HG03103 (cell line): ENCODE data around the gene MNAT1.
"Not testable (repeated sequence)": the region's sequence is repeated elsewhere in the genome, so short reads cannot be mapped to it uniquely, and the experiment has no call there.

Experiments
- ATAC-seq: cut with Tn5 transposase; IDR thresholded peaks from one replicate; pipeline ENCODE4 v1.9.1; 2021; ENCODE audit warnings: low read depth; ENCODE audit not compliant: unreplicated experiment

The MNAT1 gene

DNA sequence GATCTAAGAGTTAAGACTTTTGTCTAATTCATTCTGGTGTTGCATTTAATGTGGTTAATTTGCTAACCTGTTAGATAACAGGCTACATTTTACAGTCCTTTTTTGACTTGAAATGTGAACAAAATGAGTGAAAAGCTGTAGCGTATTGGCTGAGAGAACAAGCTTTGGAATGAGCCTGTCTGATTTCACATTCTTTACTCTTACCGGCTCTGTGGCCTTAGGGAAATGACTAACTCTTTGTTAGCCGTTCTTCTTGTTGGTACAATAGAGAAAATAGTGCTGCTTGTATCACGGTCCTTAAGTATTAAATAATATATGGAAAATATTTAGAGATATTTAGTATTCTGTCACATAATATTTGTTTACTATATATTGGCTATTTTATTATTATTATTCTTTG lies 1.9 kb downstream of the MNAT1 start:
- ATAC-seq: no peak

DNA sequence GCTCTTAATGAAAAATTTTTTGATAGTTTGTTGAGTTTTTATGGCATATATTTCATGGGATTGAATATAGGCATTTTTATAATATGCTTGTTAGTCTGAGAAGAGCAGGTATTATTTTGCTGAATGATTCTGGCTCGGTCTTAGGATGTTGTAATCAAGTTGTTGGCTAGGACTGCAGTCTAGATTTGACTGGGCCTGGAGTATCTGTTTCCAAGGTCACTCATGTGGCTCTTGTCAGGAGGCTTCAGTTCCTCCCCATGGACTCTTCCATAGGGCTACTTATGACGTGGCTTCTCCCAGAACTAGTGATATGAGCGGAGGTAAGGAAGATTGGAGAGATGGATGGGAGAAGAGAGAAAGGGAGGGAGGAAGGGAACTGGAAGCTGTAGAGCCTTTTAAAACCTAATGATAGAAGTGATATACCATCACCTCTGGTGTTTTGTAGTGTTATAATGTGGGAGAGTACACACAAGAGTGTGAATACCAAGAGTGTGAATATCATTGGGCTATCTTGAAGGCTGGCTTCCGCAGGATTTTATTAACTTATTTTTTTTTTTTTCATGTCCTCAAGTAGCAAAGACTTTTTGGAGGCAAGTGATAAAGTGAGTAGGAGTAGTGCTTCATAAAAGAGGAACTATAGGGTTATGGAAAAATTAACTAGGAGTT lies 4.4 kb downstream of the MNAT1 start:
- no peak for ATAC-seq

DNA sequence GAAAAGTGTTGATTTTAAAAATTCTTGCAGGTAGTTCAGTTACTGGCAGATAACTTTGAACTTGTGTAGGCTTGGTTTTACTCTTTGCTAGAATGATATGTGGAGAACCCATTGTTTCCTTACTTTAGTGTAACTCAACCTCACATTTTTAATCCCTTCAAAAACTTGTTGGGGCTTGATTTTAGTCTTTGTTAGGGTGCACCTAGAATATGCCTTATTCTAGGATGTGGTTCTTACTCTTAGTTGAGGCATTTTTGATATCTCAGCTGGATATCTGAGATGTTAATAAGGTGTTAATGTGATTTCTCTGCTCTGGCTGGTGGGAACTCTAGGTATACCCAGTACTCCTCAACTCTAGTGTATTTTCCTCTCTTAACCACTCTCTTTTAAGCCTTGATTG lies 10.0 kb downstream of the MNAT1 start:
- no peak for ATAC-seq

DNA sequence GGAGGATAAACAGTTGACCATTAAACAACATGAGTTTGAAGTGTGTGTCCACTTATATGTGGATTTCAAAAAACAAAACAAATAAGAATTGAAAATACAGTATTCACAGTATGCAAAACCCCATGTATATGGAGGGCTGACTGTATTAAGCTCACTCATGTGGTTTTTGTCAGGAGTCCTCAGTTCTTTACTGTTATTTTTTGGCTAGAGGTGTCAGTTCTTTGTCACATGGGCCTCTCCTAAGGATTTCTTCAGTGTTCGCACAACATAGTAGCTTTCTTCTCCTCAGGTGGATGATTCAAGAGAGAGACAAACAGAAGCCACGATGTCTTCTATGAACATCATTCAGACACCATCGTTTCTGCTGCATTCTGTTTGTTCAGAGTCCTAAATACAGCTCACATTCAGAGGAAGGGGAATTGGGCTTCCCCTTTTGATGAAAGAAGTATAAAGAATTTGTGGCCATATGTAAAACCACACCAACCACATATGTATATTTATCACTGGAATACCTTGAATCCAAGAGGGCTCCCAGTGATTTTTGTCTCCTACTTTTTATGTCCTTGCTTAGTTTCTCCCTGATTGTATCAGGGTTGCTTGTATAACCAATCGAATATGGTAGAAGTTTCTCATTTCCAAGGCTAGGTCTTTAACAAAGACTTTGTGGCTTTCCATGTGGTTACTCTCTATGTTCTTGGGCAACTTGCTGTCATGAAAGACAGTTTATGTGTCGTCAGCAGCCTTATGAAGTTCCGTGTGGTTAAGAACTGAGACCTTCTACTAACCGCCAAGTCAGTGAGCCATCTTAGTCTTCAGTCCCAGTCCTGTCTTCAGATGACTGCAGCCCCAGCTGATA lies 18.9 kb downstream of the MNAT1 start:
- ATAC-seq: peak; percentile 96

DNA sequence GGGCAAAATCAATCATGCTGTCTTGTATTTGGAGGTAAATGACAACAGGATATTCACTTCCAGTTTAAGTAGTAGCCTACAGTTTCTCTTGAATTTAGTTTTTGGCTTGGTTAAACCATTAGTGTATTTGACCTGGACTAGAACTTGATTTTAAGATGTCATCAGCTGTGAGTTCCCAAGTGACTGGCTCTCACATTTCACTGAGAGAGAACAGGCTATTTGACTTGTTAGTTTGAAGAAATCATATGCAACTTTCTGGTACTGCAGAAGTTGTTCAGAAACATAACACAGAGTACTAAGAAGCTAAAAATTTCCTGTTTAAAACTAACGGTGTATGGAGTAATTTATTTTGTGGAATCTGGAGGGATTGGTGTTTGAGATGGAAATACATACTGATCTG lies 22.3 kb downstream of the MNAT1 start:
- no peak for ATAC-seq

DNA sequence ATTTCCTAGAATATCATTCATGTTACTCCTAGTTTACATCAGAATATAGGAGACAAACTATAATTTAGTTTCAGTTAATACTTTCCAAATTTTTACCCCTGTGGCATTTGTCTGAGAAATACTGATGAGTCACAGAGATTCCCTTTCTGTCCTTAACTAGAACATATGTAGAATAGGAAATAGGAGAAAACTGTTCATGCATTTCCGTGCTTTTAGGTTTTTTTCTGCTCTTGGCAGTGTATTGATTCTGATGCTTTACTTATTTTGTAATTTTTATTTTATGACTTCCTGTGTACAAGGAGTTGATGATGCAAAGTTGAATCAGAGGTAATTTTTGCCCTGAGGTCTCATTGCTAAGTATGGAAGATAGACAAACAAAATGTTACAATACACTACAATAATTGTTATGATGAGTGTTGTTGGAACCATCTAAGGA lies 23.0 kb downstream of the MNAT1 start:
- ATAC-seq: no peak

DNA sequence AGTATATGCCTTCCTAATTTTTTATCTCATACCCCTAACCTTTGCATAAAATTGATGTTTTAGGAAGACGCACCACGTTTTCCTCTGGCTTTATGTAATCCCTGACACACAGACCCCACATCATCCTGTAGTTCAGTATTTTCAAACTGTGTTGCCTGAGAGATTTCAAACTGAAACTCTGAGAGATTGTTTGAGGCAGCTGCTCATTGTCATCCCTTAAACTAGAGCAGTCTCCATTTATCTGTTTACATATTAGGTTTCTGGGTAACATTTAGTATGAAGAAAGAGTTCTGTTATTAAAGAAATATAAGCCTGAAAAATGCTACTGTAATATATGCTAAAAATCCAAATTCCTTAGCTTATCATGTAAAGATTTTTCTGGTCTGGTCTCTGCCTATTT lies 24.3 kb downstream of the MNAT1 start:
- no peak for ATAC-seq

DNA sequence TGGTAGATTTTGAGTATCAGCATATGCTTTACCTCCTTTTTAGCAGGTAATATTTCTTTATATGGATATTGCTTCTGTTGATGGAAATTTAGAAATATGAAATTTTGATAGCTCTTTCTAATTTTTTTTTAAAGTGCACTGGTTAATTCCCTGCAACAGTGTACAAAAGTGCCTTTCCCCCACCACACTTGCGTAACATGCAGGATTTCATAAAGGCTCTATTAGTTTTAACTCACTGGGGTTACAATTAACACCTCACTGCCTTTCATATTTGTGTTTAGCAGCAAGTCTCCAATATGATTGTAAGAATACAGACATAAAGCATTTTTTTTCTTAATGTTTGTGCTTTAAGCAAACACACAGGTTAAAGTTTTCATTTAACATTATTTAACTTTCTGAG lies 25.6 kb downstream of the MNAT1 start:
- ATAC-seq: no peak

DNA sequence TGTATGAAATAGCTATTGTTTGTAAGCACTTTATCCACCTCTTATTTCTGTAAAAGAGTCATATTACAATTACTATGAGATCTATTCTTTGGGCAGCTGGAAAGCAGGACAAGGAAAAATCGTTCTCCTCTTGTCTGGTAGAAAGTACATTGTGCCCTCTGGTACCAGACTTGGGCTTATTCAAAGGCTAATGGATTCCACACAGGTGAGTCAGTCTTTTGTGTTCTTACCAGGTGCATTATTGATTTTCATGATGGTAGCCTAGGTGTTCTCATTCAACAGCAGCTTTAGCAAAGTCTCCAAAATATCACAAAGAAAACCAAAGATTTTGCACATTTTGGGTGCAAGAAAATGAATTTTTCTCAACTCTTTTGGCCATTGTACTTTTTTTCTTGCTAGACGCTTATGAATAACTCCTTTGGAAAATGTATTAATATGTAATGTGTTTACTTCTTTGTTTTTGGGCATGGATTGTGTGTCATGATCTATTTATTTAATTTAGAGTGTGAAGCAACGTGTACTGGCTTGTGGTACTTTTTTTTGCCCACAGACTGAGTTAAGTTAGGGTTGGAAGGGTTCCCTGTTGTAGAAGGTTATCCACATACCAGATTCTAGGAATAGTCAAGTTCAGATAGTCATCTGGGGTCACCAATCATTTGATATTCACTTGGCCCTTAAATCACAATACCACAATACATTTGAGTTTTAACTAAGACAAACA lies 26.2 kb downstream of the MNAT1 start:
- ATAC-seq: no peak

DNA sequence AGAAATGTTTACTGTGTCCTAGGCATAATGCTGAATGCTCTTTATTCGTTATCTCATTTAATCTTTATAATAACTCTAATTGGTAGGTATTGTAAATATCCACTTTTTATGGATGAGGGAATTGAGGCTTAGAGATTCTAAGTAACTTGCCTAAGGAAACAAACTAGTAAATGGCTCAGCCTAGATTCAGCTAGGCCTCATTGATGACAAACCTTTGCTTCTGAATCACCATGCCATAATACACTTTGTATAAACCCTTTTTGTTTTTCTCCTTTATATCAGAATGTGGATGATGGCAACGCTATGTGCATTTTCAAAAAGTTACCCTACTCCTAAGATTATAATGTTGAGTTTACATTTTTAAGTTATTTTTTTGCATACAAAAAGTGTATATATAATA lies 34.0 kb downstream of the MNAT1 start:
- no peak for ATAC-seq

DNA sequence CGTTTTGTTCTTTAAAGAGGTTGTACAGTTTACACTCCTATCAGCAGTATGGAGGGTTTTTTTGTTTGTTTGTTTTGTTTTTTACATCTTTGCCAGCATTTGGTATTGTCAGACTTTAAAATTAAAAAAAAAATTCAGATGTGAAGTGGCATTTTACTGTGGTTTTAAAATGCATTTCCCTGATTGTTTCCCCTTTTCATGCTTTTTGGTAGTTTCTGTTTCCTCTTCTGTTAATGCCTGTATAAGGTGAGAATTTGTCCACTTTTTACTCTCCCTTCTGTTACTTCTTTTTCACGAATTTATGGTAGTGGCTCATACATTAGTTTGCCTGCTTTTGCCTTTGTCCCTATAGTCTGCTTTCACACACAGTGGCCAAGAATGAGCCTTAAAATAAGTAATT lies 36.6 kb downstream of the MNAT1 start:
- ATAC-seq: no peak

DNA sequence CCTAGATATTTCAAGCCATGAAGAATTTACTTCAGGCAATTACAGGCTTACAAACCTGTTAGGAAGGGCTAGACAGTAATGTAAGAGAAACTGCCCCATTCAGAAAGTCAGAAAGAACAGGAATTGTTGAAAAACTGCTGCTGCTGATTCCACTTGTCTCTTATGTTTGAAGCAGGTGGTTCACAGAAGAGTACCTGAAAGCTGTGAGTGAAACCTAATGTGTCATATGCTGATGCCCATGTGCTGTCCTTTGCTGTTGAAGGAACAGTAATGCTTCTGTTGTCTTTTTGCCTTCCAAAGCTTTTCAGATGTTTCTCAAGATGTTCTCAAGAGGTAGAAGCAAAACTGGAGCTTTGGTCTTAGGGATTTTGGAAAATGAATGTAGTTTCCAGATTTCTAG lies 39.0 kb downstream of the MNAT1 start:
- ATAC-seq: no peak

DNA sequence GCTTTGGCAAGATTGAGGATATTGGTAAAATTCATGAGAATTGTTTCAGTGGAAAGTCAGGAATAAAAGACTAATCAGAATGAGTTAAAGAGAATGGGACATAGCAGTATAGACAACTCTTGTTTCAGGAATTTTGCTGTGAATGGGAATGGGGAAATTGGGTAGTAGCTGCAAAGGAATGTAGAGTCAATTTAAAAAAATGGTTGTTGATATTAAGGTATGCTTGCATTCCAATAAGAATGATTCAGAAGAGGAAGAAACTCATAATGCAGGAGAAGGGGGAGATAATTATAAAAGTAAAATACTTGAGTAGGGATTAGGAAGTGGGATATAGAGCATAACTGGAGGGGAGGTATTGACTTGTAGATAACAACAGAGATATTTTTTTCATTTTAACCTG lies 40.7 kb downstream of the MNAT1 start:
- ATAC-seq: no peak

DNA sequence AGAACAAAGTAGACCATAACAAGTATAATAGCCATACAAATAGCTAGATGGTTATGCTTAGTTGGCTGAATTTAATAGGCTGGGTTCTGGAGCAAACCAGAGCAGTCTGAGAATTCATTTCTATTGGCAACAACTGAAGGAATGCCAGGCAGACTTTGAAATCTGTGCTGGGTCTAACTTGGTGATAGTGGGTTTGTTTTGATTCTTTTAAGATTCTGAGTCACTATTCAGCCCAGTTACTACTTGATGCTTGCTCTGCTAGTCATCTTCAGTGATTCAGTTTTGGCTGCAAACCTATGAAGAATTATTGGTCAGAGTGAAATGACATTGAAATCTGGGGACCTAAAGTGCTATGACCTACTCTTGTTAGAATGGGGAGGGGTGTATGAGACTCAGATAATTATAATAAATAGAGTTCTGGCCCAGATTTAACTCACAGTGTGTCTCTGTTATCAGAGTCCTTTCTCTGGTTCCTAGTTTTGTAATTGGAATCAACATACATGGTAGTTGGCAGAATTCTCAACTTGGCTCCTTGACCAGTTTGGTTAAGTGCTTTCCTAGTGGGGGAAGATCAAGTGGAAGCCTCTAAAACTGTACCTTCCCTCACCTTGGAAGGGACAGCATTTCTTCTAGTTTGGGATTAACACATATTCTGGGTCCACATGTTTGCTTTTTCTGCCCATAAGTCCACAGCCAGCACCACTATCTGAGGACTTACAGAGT lies 43.5 kb downstream of the MNAT1 start:
- no peak for ATAC-seq

DNA sequence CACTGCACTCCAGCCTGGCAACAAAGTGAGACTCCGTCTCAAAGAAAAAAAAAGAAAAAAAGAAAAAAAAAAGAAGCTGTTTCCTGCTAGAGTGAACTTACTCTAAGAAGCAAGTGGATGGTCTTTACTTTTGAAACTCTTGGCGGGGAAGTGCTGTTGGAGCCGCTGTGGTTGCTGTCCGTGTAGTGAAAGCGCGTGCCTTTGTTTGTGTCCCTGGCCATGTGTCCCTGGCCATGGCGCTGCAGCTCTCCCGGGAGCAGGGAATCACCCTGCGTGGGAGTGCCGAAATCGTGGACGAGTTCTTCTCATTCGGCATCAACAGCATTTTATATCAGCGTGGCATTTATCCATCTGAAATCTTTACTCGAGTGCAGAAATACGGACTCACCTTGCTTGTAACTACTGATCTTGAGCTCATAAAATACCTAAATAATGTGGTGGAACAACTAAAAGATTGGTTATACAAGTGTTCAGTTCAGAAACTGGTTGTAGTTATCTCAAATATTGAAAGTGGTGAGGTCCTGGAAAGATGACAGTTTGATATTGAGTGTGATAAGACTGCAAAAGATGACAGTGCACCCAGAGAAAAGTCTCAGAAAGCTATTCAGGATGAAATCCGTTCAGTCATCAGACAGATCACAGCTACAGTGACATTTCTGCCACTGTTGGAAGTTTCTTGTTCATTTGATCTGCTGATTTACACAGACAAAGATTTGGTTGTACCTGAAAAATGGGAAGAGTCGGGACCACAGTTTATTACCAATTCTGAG lies 45.4 kb downstream of the MNAT1 start:
- ATAC-seq: not testable (repeated sequence)

DNA sequence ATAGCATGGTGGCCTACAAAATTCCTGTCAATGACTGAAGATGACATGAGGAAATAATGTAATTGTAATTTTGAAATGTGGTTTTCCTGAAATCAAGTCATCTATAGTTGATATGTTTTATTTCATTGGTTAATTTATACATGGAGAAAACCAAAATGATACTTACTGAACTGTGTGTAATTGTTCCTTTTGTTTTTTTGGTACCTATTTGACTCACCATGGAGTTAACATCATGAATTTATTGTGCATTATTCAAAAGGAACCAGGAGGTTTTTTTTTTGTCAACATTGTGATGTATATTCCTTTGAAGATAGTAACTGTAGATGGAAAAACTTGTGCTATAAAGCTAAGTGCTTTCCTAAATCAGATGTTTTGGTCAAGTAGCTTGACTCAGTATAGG lies 46.0 kb downstream of the MNAT1 start:
- ATAC-seq: not testable (repeated sequence)

DNA sequence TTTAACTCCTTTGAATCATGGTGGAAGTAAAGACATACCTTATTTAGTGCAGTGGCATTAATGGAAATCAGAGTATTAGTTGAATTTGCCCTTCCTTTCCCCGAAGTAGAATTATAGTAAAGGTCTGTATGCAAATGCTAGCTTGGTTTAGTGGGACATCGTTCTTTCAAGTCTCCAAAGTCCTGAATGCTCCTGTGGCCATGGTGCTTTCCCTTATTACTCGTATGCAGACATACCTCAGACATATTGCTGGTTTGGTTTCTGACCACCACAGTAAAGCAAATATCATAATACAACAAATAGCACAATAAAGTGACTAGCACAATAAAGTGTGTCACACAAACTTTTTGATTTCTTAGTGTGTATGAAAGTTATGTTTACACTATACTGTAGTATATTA lies 52.3 kb downstream of the MNAT1 start:
- no peak for ATAC-seq

DNA sequence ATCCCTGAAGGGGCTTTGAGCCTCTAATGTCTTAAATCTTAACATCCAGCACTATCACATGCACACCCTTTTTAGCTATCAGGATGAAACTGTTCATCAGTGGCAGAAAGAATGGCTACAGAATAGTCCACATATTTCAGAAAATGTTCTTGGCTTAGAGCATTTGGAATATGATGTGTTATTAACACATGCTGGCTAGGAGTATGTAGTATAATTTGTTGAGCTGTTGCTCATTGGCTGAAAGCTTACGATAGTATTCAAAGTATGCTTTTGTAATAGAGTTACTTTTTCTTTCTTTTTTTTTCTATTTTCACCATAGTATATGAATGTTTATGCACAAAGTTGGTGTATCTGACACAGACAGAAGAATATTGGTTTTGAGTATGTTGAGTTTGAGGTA lies 55.1 kb downstream of the MNAT1 start:
- no peak for ATAC-seq

DNA sequence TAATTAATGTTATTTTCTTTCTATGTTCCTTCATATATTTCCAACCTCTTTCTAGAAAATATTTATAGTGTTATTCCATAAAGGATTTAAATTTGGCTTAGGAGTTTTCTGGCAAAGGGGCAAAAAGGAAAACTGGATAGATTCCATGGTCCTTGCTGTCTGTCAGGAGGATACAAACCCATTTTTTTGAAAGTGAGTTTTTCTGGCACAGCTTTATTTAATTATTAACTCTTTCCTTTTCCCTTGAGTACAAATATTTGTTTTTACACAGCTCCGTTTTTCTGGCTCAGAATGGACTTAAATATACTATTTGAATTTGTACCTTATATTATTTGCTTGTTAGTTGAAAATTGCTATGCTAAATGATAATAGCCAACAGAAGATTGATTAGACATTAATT lies 56.3 kb downstream of the MNAT1 start:
- no peak for ATAC-seq

DNA sequence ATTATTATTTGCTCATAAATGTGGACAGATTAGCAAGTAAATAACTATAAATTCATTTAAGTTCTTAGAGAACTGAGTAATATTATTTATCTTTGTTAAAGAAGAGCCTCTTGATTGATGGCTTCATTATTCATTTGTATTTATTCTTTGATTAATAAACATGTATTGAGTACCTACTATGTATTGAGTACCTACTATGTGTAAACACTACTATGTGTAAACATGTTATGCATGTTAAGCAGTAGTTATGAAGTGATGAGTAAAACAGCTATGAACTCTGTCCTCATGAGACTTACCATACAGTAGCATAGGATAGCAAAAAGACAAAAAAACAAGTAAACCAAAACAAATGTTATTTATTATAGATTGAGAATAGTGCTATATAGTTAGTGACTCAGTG lies 61.9 kb downstream of the MNAT1 start:
- no peak for ATAC-seq
